K562 (cell line): Measurements from ENCODE around the gene NASP. TPM values are rescaled to one million over a fixed set of nuclear protein-coding genes. Genes with fewer than 3 reads are reported as not detected.

Source experiments
- BCLAF1 ChIP-seq, 2 experiments: fragments of 450-650 bp in 1 of 2; IDR thresholded peaks; 2 replicates each; pipeline ENCODE4 v1.6.1; 2011 to 2017; ENCODE audit warnings: low read depth in 2 of 2, antibody characterized with exemption in 1 of 2, borderline replicate concordance in 1 of 2, low read length in 1 of 2, mild to moderate bottlenecking in 1 of 2, mixed read lengths in 1 of 2; ENCODE audit not compliant: control insufficient read depth in 1 of 2
- BMI1 ChIP-seq: fragments of 150-350 bp; IDR thresholded peaks from 2 replicates; pipeline ENCODE4 v1.6.1; 2014; ENCODE audit warnings: low read length
- HDAC6 ChIP-seq: IDR thresholded peaks from 2 replicates; pipeline ENCODE4 v1.6.1; 2012; ENCODE audit warnings: low read depth, mild to moderate bottlenecking, control low read depth, inconsistent platforms, low read length, moderate library complexity
- MTF1 ChIP-seq: fragments of 250-450 bp; sonication (Bioruptor Pico); IDR thresholded peaks from 2 replicates; pipeline ENCODE4 v1.9.0; 2021; ENCODE audit warnings: moderate library complexity, mild to moderate bottlenecking, inconsistent platforms, borderline replicate concordance
- NFE2L1 ChIP-seq: fragments of 450-650 bp; IDR thresholded peaks from 2 replicates; pipeline ENCODE4 v1.6.1; 2016; ENCODE audit warnings: missing genetic modification characterization, low read depth, mild to moderate bottlenecking, missing compliant biosample characterization, moderate library complexity, borderline replicate concordance
- NR2C1 ChIP-seq, 2 experiments: fragments of 450-650 bp; IDR thresholded peaks; 2 replicates each; pipeline ENCODE4 v1.6.1; 2017; ENCODE audit warnings: mild to moderate bottlenecking in 2 of 2, antibody characterized with exemption in 1 of 2, inconsistent platforms in 1 of 2, missing compliant biosample characterization in 1 of 2, missing genetic modification characterization in 1 of 2
- RAD21 ChIP-seq, 2 experiments: fragments of 250-450 bp in 1 of 2; fragments of 450-650 bp in 1 of 2; sonication (Bioruptor Pico) in 1 of 2; formaldehyde crosslinking in 1 of 2; IDR thresholded peaks in 1 of 2; conservative IDR thresholded peaks in 1 of 2; 2 replicates each; pipeline versions ENCODE4 v1.4.0 to v1.8.0; 2020 to 2022; ENCODE audit warnings: mild to moderate bottlenecking in 2 of 2, moderate library complexity in 1 of 2
- ZBTB2 ChIP-seq: fragments of 450-650 bp; IDR thresholded peaks from 2 replicates; pipeline ENCODE4 v1.6.1; 2016; ENCODE audit warnings: antibody characterized with exemption
- ZC3H8 ChIP-seq: fragments of 450-650 bp; IDR thresholded peaks from 2 replicates; pipeline ENCODE4 v1.6.1; 2017
- ZNF277 ChIP-seq: fragments of 250-450 bp; sonication (Bioruptor Pico); IDR thresholded peaks from 2 replicates; pipeline ENCODE4 v1.8.0; 2022; ENCODE audit warnings: inconsistent platforms, mild to moderate bottlenecking, moderate library complexity, borderline replicate concordance
- polyA plus RNA-seq, 8 experiments: library from polyadenylated mRNA; depleted of rRNA in 4 of 8; stranded (reverse) in 5 of 8; unstranded in 3 of 8; fragments of >200 nt; fragmentation: Nextera tagmentation in 2 of 8; fragmentation: Illumina TruSeq in 1 of 8; extraction: Ambion mirVana in 2 of 8; extraction: Trizol in 1 of 8; gene quantifications; 2 replicates each; pipeline versions ENCODE4 v1.2.1 to v1.2.3, GENCODE V29; 2011 to 2014; ENCODE audit warnings: inconsistent platforms in 1 of 8, missing spikeins in 1 of 8
- total RNA-seq, 7 experiments: library from RNA; depleted of rRNA in 6 of 7; stranded (reverse); fragments of >200 nt in 6 of 7; fragmentation: Illumina TruSeq in 2 of 7; extraction: Trizol in 2 of 7; gene quantifications; 2 replicates each; pipeline versions ENCODE4 v1.2.1 to v1.2.3, GENCODE V29; 2011 to 2021; ENCODE audit warnings: low replicate concordance in 1 of 7
- TF ChIP-seq, protein P1 (sequence below): sonication (generic); formaldehyde crosslinking; IDR thresholded peaks from 2 replicates; pipeline ENCODE4 v1.8.1; 2023; ENCODE audit warnings: mild to moderate bottlenecking, missing genetic modification reagents

The NASP gene
- total and polyA plus RNA-seq, 9 of the 15 experiments (the other 6 are each of a cell fraction or from before 2014, with no cell fraction given) = 199 to 578 (median 419) TPM

GRCh38 chr1:45621895-45622523 lies 38.2 kb downstream of the NASP start (continued):
- peak; percentile 93 for TF ChIP-seq NR2C1 (IDR thresholded peaks at IDR 0.05)
- peak; percentile 96 for TF ChIP-seq NR2C1 (tag; IDR thresholded peaks at IDR 0.05)
- no peak for TF ChIP-seq BMI1
- TF ChIP-seq BCLAF1 (IDR thresholded peaks at IDR 0.05; ENCODE audit: borderline replicate concordance in 1 of 2, control insufficient read depth in 1 of 2, low read depth in 2 of 2, low read length in 1 of 2) = no peak
- 0 out of 4 replicates have a peak, but pooled peaks of 1 of the 2 experiments have one; percentile 1 for TF ChIP-seq RAD21 (CRISPR knock-in tag; conservative IDR thresholded peaks at IDR 0.05 in 1 of 2, IDR thresholded peaks at IDR 0.05 in 1 of 2)
- TF ChIP-seq ZNF277 (CRISPR knock-in tag) = no peak
- TF ChIP-seq, protein P1, sequence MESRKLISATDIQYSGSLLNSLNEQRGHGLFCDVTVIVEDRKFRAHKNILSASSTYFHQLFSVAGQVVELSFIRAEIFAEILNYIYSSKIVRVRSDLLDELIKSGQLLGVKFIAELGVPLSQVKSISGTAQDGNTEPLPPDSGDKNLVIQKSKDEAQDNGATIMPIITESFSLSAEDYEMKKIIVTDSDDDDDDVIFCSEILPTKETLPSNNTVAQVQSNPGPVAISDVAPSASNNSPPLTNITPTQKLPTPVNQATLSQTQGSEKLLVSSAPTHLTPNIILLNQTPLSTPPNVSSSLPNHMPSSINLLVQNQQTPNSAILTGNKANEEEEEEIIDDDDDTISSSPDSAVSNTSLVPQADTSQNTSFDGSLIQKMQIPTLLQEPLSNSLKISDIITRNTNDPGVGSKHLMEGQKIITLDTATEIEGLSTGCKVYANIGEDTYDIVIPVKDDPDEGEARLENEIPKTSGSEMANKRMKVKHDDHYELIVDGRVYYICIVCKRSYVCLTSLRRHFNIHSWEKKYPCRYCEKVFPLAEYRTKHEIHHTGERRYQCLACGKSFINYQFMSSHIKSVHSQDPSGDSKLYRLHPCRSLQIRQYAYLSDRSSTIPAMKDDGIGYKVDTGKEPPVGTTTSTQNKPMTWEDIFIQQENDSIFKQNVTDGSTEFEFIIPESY (CRISPR knock-in tag) = 0 out of 2 replicates have a peak, but pooled peaks have one; percentile 5
- no peak for TF ChIP-seq NFE2L1 (tag)
- TF ChIP-seq ZC3H8 = no peak
- TF ChIP-seq ZBTB2 = no peak
- no peak for TF ChIP-seq HDAC6
- TF ChIP-seq MTF1 (CRISPR knock-in tag) = no peak
